HG03442 (cell line): ENCODE results near the gene DEFB123.

Experiments used
- ATAC-seq: cut with Tn5 transposase; IDR thresholded peaks from one replicate; pipeline ENCODE4 v1.9.1; 2021; ENCODE audit warnings: mild to moderate bottlenecking, moderate library complexity; ENCODE audit not compliant: unreplicated experiment

The DEFB123 gene

GRCh38 chr20:31473331-31474096, 33.1 kb downstream of the DEFB123 start:
- ATAC-seq = peak; percentile 14

- peak; percentile 84 for ATAC-seq
Measured at GRCh38 chr20:31474097-31474436, 33.6 kb downstream of the DEFB123 start.

DNA sequence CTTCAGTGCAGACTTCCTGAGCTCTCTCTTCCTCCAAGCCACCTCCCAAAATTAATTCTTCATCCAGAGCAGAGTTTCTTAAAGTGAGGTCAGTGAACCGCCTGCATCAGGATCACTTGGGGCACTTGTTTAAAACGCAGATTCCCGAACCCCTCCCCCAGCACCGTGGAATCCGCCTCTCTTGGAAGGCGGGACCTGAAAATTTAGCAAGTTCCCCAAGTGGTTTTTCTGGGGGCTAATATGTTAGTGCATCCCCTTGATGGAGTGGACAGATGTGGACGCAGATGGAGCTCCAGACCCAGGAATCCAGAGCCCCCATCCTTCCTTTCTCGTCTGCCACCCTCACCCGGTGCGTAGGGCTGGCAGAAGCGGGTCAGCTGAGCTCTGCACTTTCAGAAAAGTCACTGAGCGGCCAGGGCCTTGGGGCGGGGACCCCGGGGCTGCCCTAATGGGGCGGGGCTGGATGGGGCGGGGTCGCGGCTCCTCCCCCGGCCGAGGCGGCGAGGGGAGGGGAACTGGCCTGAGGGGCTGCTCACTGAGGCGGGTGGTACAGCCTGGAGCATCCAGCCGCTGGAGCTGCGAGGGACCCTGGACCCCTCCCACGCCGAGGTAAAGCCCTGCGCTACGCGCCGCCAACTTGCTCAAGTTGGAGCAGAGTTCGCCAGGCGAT, 34.5 kb downstream of the DEFB123 start, which contains the start of the genes DEFB124 and REM1:
TSS of gene DEFB124 (minus strand) at position 370 of the 670 bp plus-strand sequence. CDS start 2,114 bp downstream, outside the sequence.
TSS of gene REM1 (plus strand) at position 531 of the 670 bp plus-strand sequence. CDS start 1,158 bp downstream, outside the sequence.
- ATAC-seq = no peak

DNA sequence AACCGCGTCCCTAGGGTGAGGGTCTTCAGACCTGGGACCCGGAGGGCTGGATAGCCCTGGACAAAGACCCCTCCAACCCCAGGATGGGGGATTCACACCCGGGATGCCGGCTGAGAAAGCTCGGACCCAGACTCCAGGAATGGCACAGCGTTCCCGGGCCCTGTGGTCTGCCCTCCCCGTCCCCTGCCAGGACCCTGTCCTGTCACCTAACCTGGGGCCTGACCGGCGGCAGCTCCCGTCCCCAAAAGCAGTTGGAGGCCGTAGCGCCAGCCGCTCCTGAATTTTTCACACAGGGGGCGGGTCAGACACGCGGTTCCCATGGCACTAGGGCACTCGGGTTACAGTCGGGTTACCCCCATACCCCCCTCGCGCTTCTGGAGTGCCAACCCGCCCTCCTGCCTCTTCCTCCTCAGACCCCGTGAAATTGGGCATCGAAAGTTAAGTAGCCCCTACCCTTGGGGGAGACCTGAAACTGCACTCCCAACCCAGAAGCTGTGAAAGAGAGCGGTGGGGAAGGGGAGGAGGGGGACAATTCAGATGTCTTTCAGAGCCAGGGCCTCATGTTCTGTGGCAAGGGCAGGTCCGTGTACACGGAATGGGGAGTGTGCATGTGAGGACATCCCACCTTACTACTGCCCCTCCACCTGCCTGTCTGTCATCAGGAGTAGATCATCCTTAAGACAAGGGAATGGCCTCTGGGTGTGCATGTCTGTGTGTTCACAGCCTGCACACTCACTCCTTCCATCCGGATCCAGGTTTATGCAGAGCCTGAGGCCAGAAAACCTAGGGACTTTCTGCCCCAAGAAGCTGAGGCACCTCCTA, 35.3 kb downstream of the DEFB123 start:
- ATAC-seq = no peak

DNA sequence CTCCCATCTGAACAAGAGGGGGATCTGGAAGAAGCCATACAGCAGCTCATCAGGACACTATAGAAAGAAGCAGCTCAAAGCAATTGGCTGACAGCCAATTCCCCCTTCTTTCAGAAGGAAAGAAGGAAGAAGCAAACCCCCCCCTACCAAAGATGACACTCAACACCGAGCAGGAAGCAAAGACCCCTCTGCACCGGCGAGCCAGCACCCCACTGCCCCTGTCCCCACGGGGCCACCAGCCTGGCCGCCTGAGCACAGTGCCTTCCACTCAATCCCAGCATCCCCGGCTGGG, 35.8 kb downstream of the DEFB123 start:
- ATAC-seq = no peak

GRCh38 chr20:31476643-31477215, 36.3 kb downstream of the DEFB123 start:
- no peak for ATAC-seq

DNA sequence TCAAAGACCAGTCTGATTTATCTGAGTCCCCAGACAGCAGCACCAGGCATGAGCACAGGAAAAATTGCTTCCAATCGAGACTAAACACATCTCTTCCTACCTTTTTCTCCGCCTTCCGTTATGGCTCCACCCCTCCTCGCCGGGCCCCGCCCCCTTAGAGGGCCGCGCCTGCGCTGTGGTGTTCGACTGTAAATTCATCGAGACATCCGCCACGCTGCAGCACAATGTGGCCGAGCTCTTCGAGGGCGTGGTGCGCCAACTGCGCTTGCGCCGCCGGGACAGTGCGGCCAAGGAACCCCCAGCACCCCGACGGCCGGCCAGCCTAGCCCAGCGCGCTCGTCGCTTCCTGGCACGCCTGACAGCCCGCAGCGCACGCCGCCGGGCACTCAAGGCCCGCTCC, 43.6 kb downstream of the DEFB123 start:
- no peak for ATAC-seq

DNA sequence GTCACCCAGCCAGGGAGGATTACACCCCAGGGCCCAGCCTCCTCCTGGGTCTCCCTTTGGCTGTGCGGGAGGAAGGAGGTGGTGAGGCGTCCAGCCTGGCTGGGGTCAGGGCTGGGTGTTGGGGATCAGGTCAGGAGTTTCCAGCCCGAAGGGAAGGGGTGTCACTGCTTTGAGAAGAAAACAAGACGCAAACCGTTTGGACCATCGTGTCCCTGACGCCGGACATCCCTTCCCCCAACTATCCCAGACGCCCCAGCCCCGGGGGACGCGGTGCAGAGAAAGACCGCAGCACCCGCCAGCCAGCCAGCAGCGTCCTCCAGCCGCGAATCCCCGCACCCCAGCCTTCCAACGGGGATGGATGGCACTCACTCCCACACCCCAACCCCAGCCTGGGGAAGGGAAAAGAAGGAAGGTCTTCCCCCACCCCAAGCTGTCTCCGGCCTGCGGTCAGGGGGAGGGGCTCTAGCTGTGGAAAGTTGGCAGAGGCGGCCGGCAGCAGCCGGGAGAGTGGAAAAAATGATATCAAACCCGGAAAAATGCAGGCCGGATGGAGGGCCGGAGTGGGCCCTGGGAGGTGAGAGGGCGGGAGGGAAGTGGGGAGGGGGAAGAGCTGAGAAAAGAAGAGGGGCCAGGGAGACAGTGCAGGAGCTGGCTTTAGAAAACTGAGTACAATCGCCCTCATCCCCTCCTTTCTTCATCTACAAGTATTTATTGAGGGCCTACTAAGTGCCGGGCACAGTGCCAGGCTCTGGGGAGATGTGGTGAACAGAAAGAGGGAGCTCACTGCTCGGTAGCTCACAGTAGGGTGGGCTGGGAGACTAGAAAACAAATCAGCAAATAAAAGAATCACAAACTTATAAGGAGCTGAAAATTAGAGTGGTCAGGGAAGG, 45.3 kb downstream of the DEFB123 start:
- ATAC-seq = no peak

DNA sequence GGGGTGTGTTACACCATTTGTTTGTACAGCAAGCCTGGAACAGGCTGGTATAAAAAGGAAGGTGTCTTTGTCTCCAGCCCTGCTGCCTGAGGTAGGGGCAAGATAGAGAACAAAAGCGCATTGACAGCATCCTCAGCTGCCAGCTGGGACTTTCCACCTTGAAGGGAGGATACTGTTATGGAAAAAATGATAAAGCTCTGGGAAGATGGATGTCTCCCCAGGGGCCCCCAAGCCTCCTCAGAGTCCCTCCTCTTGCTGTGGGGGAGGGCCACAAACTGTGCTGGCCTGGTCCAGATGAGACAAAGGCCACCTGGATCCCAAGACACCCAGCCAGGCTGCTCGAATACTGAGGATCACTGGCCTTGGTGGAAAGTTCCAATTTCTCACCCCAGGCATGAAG, 47.7 kb downstream of the DEFB123 start:
- ATAC-seq = no peak

DNA sequence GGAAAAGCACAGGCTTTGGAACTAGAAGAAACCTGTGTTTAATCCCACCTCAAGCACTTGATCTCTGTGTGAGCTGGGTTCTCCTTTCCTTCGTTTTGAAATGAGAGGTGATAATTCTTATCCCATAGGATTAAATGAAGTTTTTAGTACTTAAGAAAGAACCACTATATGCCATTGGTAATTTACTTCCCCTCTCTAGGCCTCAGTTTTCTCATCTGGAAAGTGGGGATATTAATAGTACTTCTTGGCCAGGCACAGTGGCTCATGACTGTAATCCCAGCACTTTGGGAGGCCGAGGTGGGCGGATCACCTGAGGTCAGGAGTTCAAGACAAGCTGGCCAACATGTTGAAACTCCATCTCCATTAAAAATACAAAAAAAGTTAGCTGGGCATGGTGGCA, 48.7 kb downstream of the DEFB123 start:
- ATAC-seq = no peak

- ATAC-seq = no peak
Measured at GRCh38 chr20:31490752-31491151, 50.3 kb downstream of the DEFB123 start.

GRCh38 chr20:31494131-31494530, 53.7 kb downstream of the DEFB123 start:
- ATAC-seq = no peak

DNA sequence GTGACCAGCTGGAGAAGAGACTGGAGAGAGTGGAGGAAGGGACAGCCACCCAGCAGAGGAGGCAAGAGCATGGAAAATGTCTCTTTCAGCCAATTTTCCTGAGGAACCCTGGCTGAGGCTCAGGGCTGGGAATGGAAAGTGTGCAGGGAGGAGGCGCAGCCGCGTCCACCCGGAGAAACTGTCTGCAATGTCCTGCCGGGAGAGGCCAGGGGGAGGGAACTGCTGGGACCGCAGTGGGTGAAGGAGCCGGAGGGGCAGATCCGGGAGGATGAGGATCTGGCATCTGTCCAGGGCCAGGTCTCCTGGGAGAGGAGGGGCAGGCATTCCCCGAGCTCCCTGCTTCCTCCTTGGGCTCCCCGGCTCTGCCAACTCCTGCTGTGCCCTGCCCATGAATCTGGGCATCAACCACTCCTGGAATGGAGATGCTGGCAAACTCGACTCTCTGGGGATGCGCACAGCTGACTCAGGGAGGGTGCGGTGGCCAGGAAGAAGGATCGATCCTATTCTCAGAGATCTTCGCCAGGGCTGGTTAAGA, 56.4 kb downstream of the DEFB123 start:
- ATAC-seq = no peak

GRCh38 chr20:31497838-31498540, 57.6 kb downstream of the DEFB123 start:
- ATAC-seq = no peak
